NT2/D1 (cell line): ENCODE measurements around the gene FHAD1.

Experiments used
- SUZ12 ChIP-seq: IDR thresholded peaks from 2 replicates; pipeline ENCODE4 v1.6.1; 2011; ENCODE audit not compliant: insufficient read length, insufficient read depth; ENCODE audit errors: extremely low read depth
- YY1 ChIP-seq: IDR thresholded peaks from 2 replicates; pipeline ENCODE4 v1.6.1; 2011; ENCODE audit not compliant: insufficient read length, insufficient read depth
- ZNF274 ChIP-seq: IDR thresholded peaks from 2 replicates; pipeline ENCODE4 v1.6.1; 2011; ENCODE audit warnings: mild to moderate bottlenecking, low read depth, low read length

DNA sequence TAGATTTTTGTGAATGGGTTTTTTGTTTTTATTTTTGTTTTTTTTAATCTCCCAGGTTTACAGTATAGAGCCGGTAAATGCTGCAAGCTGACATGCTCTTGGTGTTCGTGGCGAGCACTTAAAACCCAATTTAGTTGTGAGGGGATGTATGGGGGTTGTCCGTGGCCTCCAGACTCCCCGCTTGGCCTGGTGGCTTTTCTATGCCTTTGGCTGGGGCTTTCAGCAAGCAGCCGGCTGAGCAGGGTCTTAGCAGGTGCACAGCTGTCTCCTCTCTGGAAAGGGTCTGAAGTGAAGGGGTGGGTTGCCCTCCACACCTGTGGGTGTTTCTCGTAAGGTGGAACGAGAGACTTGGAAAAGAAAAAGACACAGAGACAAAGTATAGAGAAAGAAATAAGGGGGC is 131.7 kb downstream of the FHAD1 start:
- TF ChIP-seq ZNF274 (no peak), YY1 (no peak), SUZ12 (no peak)
